IMR-90 (cell line): ENCODE results near the gene DNM3.

Source experiments
- BHLHE40 ChIP-seq: fragments of 150-350 bp; IDR thresholded peaks from 2 replicates; pipeline ENCODE4 v1.6.1; 2016; ENCODE audit warnings: mild to moderate bottlenecking, low read depth, low read length
- CEBPB ChIP-seq: IDR thresholded peaks from 2 replicates; pipeline ENCODE4 v1.6.1; 2012; ENCODE audit warnings: low read depth, low read length, improper control_type of control experiment
- CHD1 ChIP-seq: IDR thresholded peaks from 2 replicates; pipeline ENCODE4 v1.6.1; 2012; ENCODE audit warnings: low read depth, low read length, improper control_type of control experiment
- CTCF ChIP-seq: conservative IDR thresholded peaks from 2 replicates; pipeline ENCODE4 v1.5.1; 2012; ENCODE audit warnings: mild to moderate bottlenecking, low read depth, low read length, improper control_type of control experiment
- ELK1 ChIP-seq: fragments of 150-350 bp; IDR thresholded peaks from 2 replicates; pipeline ENCODE4 v1.6.1; 2016; ENCODE audit warnings: low read depth, mild to moderate bottlenecking, low read length, moderate library complexity, borderline replicate concordance
- FOS ChIP-seq: fragments of 150-350 bp; IDR thresholded peaks from 2 replicates; pipeline ENCODE4 v1.6.1; 2016; ENCODE audit warnings: low read depth, low read length
- MAFK ChIP-seq: IDR thresholded peaks from 2 replicates; pipeline ENCODE4 v1.6.1; 2012; ENCODE audit warnings: low read depth, low read length, improper control_type of control experiment
- MAZ ChIP-seq: IDR thresholded peaks from 2 replicates; pipeline ENCODE4 v1.6.1; 2012; ENCODE audit warnings: low read depth, mild to moderate bottlenecking, low read length, improper control_type of control experiment, moderate library complexity, borderline replicate concordance
- POLR2A ChIP-seq: IDR thresholded peaks from 2 replicates; pipeline ENCODE4 v1.6.1; 2012; ENCODE audit warnings: mild to moderate bottlenecking, low read depth, low read length
- RAD21 ChIP-seq: IDR thresholded peaks from 2 replicates; pipeline ENCODE4 v1.6.1; 2012; ENCODE audit warnings: low read length, improper control_type of control experiment
- SMC3 ChIP-seq: fragments of 150-350 bp; IDR thresholded peaks from 2 replicates; pipeline ENCODE4 v1.6.1; 2016; ENCODE audit warnings: low read depth, mild to moderate bottlenecking, antibody characterized with exemption, low read length, moderate library complexity
- USF2 ChIP-seq: fragments of 150-350 bp; IDR thresholded peaks from 2 replicates; pipeline ENCODE4 v1.6.1; 2017; ENCODE audit warnings: mild to moderate bottlenecking, antibody characterized with exemption, low read length, low read depth

- TF ChIP-seq CTCF (no peak), POLR2A (no peak), SMC3 (no peak), CEBPB (no peak), MAFK (no peak), USF2 (no peak), BHLHE40 (no peak), ELK1 (no peak), RAD21 (no peak), FOS (no peak), CHD1 (no peak), MAZ (no peak)
Observed at GRCh38 chr1:172279939-172280636, 438.8 kb downstream of the DNM3 start.
